Upper lobe of left lung (tissue), 6 donors: ENCODE results near the gene KDELR1. TPM values are rescaled to one million over a fixed set of nuclear protein-coding genes. Genes with fewer than 3 reads are reported as not detected.

Source experiments
- ATAC-seq, 2 donors: fragments of 200-7000 bp; cut with Tn5 transposase; one replicate each; pipeline ENCODE4 v1.9.1; 2022; ENCODE audit warnings: mild to moderate bottlenecking in 2 of 2, moderate library complexity in 2 of 2; ENCODE audit not compliant: low FRiP score in 2 of 2
- DNase-seq, 2 donors: peaks; one replicate each; pipeline ENCODE4 v3.0.0-alpha.2; 2019 to 2020
- H3K27ac ChIP-seq, 4 donors: fragments of 200-600 bp; sonication (generic); one replicate each; pipeline ENCODE4 v1.5.1; 2016 to 2019
- H3K27me3 ChIP-seq, 4 donors: fragments of 200-600 bp; sonication (generic); one replicate each; pipeline ENCODE4 v1.5.1; 2017 to 2019
- H3K36me3 ChIP-seq, 4 donors: fragments of 200-600 bp; sonication (generic); one replicate each; pipeline ENCODE4 v1.5.1; 2016 to 2019
- H3K4me1 ChIP-seq, 4 donors: fragments of 200-600 bp; sonication (generic); one replicate each; pipeline ENCODE4 v1.5.1; 2018 to 2019
- H3K4me3 ChIP-seq, 4 donors: fragments of 200-600 bp; sonication (generic); one replicate each; pipeline ENCODE4 v1.5.1; 2017 to 2019; ENCODE audit warnings: mild to moderate bottlenecking in 2 of 4, moderate library complexity in 1 of 4
- H3K9me3 ChIP-seq, 4 donors: fragments of 200-600 bp; sonication (generic); one replicate each; pipeline ENCODE4 v1.5.1; 2018 to 2019
- EP300 ChIP-seq, 4 donors: sonication (generic); formaldehyde crosslinking; IDR thresholded peaks; one replicate each; pipeline ENCODE4 v1.5.1; 2017; ENCODE audit warnings: antibody characterized with exemption in 4 of 4, control low read depth in 2 of 4
- POLR2A ChIP-seq, 4 donors: fragments of 450-650 bp; IDR thresholded peaks; one replicate each; pipeline ENCODE4 v1.5.1; 2016 to 2017; ENCODE audit warnings: antibody characterized with exemption in 4 of 4, mild to moderate bottlenecking in 2 of 4
- POLR2AphosphoS5 ChIP-seq, 2 donors: sonication (generic); formaldehyde crosslinking; IDR thresholded peaks; one replicate each; pipeline ENCODE4 v1.5.1; 2017; ENCODE audit warnings: antibody characterized with exemption in 2 of 2
- WGBS, 2 donors: methylation state at CpG; one replicate each; pipeline ENCODE4 v1.1.5; 2017 to 2018; 5-methylcytosine and 5-hydroxymethylcytosine counted together
- total RNA-seq, 6 donors: library from RNA; depleted of rRNA in 4 of 6; stranded (reverse); fragments of >200 nt in 4 of 6; gene quantifications; one replicate each; pipeline versions ENCODE4 v1.1.0 to v1.2.1, GENCODE V29; 2016 to 2021
- TF ChIP-seq, protein P1 (sequence below), 6 experiments: fragments of 450-650 bp in 4 of 6; fragments of 200-600 bp in 2 of 6; sonication (generic) in 2 of 6; IDR thresholded peaks; one replicate each; pipeline ENCODE4 v1.5.1; 2016 to 2019; ENCODE audit warnings: antibody characterized with exemption in 6 of 6
- donor health status: DM: no; HTN: no; CAD: no; lungs with moderate emphysema.
- donor health status: DM: no; HTN: yes; CAD: no; lungs with severe emphysema.

Gene KDELR1
- total RNA-seq, 6 donors from 2014 or later = 44.6 to 141 (median 96.8) TPM

DNA sequence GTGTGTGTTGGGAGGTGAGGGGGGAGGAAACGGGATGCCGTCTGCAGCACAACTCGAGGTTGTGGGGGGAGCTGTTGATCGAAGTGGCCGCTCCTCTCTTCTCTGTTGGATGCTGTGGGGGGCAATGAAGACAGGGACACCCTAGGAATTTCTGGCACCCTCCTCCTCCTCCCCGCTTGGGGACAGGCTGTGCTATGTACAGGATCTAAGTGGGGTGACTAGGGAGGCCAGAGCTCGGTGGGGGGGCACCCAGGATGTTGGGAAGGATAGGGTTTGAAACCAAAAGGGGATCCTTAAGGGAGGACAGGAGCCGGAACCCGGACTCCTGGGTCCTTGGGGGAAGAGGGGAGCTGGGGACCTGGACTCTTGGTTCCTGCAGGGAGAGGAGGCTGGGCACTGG, 4.1 kb upstream of the KDELR1 start:
- Histone ChIP-seq H3K36me3 (no peaks in the 10 kb centered on the region), H3K9me3 (no peaks in the 10 kb centered on the region), H3K4me3 (no peak overlapping the region), H3K4me1 (peaks cover 22 to 40% (median 30%) of the 10 kb centered on the region in 4 donors), H3K27ac (no peak overlapping the region), H3K27me3 (peaks cover 3 to 53% (median 35%) of the 10 kb centered on the region in 4 donors)
- WGBS, 2 donors = 28 to 29% methylated on average over 8 to 9 of the region's 9 CpGs
- no peak for DNase-seq
- no peak for TF ChIP-seq EP300 (IDR thresholded peaks at IDR 0.05)
- TF ChIP-seq POLR2AphosphoS5 (IDR thresholded peaks at IDR 0.05) = no peak
- TF ChIP-seq, protein P1, sequence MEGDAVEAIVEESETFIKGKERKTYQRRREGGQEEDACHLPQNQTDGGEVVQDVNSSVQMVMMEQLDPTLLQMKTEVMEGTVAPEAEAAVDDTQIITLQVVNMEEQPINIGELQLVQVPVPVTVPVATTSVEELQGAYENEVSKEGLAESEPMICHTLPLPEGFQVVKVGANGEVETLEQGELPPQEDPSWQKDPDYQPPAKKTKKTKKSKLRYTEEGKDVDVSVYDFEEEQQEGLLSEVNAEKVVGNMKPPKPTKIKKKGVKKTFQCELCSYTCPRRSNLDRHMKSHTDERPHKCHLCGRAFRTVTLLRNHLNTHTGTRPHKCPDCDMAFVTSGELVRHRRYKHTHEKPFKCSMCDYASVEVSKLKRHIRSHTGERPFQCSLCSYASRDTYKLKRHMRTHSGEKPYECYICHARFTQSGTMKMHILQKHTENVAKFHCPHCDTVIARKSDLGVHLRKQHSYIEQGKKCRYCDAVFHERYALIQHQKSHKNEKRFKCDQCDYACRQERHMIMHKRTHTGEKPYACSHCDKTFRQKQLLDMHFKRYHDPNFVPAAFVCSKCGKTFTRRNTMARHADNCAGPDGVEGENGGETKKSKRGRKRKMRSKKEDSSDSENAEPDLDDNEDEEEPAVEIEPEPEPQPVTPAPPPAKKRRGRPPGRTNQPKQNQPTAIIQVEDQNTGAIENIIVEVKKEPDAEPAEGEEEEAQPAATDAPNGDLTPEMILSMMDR (IDR thresholded peaks at IDR 0.05) = no peak
- TF ChIP-seq POLR2A (IDR thresholded peaks at IDR 0.05) = no peak
- no peak for ATAC-seq

GRCh38 chr19:48395170-48395455, 3.8 kb upstream of the KDELR1 start:
- no peaks in the 10 kb centered on the region for H3K36me3 ChIP-seq
- H3K27ac ChIP-seq = no peak overlapping the region
- 15 to 20% methylated on average over 6 of the region's 6 CpGs for WGBS, 2 donors
- H3K4me1 ChIP-seq = peaks cover 25 to 44% (median 32%) of the 10 kb centered on the region in 4 donors
- ATAC-seq = no peak
- H3K27me3 ChIP-seq = peaks cover 3 to 53% (median 35%) of the 10 kb centered on the region in 4 donors
- DNase-seq = no peak
- H3K9me3 ChIP-seq = no peaks in the 10 kb centered on the region
- no peak overlapping the region for H3K4me3 ChIP-seq
- no peak for TF ChIP-seq EP300 (IDR thresholded peaks at IDR 0.05)
- TF ChIP-seq, protein P1 (IDR thresholded peaks at IDR 0.05) = no peak
- TF ChIP-seq POLR2A (IDR thresholded peaks at IDR 0.05) = no peak
- TF ChIP-seq POLR2AphosphoS5 (IDR thresholded peaks at IDR 0.05) = no peak

- 7 to 10% methylated on average over 13 to 20 of the region's 38 CpGs for WGBS, 2 donors
- no peak overlapping the region for H3K27ac ChIP-seq
- DNase-seq (peak in 1 of 2 donors; percentile 85), ATAC-seq (no peak)
- H3K4me1 ChIP-seq = peaks cover 28 to 49% (median 35%) of the 10 kb centered on the region in 4 donors
- H3K27me3 ChIP-seq = peaks cover 3 to 53% (median 35%) of the 10 kb centered on the region in 4 donors
- TF ChIP-seq POLR2A (IDR thresholded peaks at IDR 0.05) (no peak), EP300 (IDR thresholded peaks at IDR 0.05) (no peak)
- H3K4me3 ChIP-seq = no peak overlapping the region
- H3K36me3 ChIP-seq = no peaks in the 10 kb centered on the region
- no peaks in the 10 kb centered on the region for H3K9me3 ChIP-seq
Observed at GRCh38 chr19:48394331-48395169, 3.2 kb upstream of the KDELR1 start.

DNA sequence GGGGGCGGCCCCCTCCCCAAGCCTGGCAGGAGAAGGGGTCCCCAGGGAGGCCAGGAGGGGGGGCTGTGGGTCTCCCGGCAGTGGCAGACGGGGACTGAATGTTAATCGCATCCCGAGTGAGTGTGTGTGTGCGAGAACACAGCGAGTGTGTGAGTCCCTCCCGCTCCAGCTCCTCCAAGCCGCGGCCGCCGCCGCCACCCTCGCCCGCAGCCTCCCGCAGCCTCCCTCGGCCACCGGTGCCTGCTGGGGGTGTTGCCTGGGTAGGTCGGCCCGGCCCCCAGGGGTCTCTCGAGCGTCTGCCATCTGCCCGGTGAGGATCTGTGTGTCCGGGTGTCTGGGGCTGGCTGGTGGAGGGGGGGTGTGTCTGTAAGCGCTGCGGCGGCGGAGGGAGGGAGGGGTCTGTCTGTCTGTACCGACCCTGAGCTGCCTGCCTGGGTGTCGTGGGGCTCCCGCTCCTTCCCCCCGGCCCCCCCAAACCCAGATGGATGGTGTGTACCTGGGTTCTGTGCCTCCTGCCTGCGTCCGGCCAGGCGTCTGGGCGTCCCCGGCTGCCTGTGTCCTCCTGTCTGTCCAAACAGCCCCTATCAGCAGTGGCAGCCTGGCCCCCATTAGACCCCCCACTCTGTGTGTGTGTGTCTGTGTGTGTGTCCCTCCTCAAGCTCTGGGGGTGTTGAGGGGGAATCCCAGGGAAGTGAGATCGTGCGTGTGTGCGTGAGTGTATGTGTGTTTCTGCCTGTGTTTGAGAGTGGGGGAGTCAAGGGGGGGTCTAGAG, 2.4 kb upstream of the KDELR1 start, which contains the start of gene GRIN2D:
Gene GRIN2D (plus strand): TSS at position 110 of the 772 bp plus-strand sequence. CDS start 4,725 bp downstream, outside the sequence.
- peaks cover 0 to 8% (median 4%) of the 10 kb centered on the region in 4 donors for H3K36me3 ChIP-seq
- H3K27ac ChIP-seq = no peak within 1 kb of the TSS
- WGBS, 2 donors = 3 to 5% methylated on average over 6 to 22 of the region's 40 CpGs
- H3K4me1 ChIP-seq = peaks cover 32 to 48% (median 37%) of the 10 kb centered on the region in 4 donors
- TF ChIP-seq, protein P1 (IDR thresholded peaks at IDR 0.05) = no peak
- TF ChIP-seq POLR2A (IDR thresholded peaks at IDR 0.05) = no peak
- no peak for TF ChIP-seq EP300 (IDR thresholded peaks at IDR 0.05)
- no peak for TF ChIP-seq POLR2AphosphoS5 (IDR thresholded peaks at IDR 0.05)
- H3K9me3 ChIP-seq = no peaks in the 10 kb centered on the region
- peak in 1 of 2 donors; percentile 88 for DNase-seq
- ATAC-seq = no peak
- H3K4me3 ChIP-seq = no peak within 1 kb of the TSS
- H3K27me3 ChIP-seq = peaks cover 3 to 53% (median 35%) of the 10 kb centered on the region in 4 donors
